ENCODE results near the gene ALDH1L1.

ALDH1L1 gene

DNA sequence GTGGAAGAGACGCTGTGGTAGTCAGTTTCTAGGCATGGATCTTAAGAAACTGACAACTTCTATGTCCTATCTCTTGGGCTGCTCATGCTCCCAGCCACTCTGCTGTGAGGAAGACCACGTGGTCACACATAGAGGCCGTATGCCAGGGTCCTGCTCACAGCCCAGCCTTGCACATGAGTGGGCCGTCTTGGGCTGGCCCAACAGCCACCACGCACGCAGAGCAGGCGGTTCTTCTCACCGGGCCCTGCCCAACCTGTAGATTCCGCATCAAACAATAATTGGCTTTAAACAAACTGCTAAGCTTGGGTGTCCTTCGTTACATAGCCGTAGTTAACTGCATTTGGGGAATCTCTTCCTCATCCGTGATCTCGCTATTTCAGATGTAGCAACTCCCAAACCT lies 122.5 kb downstream of the ALDH1L1 start:
- no peak for DNase-seq (ENCODE audit: low read depth in 1 of 2, low spot score in 1 of 2)

DNA sequence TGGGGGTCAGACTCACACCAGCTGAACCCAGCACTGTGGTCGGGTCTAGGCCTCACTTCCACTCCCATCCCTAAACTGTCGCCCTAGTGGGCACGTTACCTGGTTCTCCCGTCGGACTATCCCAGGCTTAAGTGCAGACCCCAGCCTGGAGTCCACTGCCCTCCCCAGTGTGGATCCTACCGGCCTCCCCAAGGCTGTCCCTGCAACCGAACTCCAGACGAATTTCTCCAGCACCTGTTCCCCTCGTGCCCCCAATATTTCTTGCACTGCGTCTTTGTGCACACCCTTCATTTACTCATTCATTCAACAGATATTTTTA lies 122.9 kb downstream of the ALDH1L1 start:
- no peak for DNase-seq (ENCODE audit: low read depth in 1 of 2, low spot score in 1 of 2)

GRCh38 chr3:126056681-126057500 lies 123.5 kb downstream of the ALDH1L1 start:
- DNase-seq (ENCODE audit: low read depth in 1 of 2, low spot score in 1 of 2): no peak

- no peak for DNase-seq (ENCODE audit: low read depth in 1 of 2, low spot score in 1 of 2)
These were observed 124.3 kb downstream of the ALDH1L1 start for GRCh38 chr3:126056088-126056487.

DNA sequence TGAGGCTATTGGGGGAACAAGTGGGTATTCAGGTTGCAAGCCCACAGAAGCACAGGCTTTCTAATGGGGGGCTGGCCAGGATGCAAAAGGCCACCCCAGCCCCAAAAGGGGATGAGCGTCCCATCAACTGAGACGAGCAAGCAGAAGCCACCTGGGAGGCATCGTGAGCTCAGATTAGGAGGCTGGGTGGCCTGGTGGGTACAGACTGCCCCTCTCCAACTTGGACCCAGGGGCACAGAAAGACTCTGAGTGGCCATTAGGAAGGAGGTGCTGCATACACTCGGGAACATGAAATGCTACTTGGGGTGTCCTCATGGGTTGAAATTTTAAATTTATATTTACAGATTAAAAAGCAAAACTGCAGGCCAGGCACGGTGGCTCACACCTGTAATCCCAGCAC lies 125.5 kb downstream of the ALDH1L1 start:
- DNase-seq (ENCODE audit: low read depth in 1 of 2, low spot score in 1 of 2): no peak

- DNase-seq (ENCODE audit: low read depth in 1 of 2, low spot score in 1 of 2): no peak
These were observed 126.3 kb downstream of the ALDH1L1 start for GRCh38 chr3:126053949-126054569.

All from stimulated activated CD4-positive, alpha-beta T cell treated with anti-CD3 and anti-CD28 coated beads, Interleukin-15, amount 100 ng/mL, for 1 hour (primary cell).